Transverse colon (tissue), 4 donors: ENCODE measurements around the gene GLYATL1.

Source experiments
- CTCF ChIP-seq, 5 experiments: fragments of 200-600 bp in 3 of 5; fragments of 450-650 bp in 2 of 5; sonication (generic) in 3 of 5; IDR thresholded peaks; 1 replicate in 2 of 5; 2 replicates in 3 of 5; pipeline ENCODE4 v1.5.1; 2016 to 2017; ENCODE audit warnings: antibody characterized with exemption in 5 of 5, inconsistent platforms in 3 of 5, mild to moderate bottlenecking in 2 of 5, moderate library complexity in 1 of 5
- POLR2AphosphoS5 ChIP-seq, 3 donors: sonication (generic); formaldehyde crosslinking; IDR thresholded peaks; one replicate each; pipeline ENCODE4 v1.6.1; 2016; ENCODE audit warnings: antibody characterized with exemption in 3 of 3

- no peak for TF ChIP-seq CTCF (IDR thresholded peaks at IDR 0.05)
- no peak for TF ChIP-seq POLR2AphosphoS5 (IDR thresholded peaks at IDR 0.05)
Observed at GRCh38 chr11:58999291-58999680, 60.0 kb downstream of the GLYATL1 start.
